ENCODE results near the gene LCORL.

DNA sequence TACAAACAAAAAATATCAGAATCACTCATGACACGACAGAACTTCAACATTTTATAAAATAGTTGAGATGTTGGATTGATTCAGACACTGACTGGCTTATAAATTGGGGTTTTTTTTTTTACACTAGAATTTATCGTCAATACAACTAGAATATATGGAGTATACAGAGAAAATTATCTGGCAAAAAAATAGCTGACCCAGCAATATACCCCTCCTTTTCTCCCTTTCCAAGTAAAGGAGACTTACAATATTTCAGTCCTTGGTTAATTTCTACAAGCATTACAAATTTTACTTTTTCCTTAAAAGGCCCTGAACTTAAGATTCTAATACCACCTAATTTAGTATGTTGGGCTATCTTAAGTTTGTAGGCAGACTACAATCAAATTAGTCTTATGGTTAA, 76.3 kb downstream of the LCORL start:
- TF ChIP-seq, protein P1, sequence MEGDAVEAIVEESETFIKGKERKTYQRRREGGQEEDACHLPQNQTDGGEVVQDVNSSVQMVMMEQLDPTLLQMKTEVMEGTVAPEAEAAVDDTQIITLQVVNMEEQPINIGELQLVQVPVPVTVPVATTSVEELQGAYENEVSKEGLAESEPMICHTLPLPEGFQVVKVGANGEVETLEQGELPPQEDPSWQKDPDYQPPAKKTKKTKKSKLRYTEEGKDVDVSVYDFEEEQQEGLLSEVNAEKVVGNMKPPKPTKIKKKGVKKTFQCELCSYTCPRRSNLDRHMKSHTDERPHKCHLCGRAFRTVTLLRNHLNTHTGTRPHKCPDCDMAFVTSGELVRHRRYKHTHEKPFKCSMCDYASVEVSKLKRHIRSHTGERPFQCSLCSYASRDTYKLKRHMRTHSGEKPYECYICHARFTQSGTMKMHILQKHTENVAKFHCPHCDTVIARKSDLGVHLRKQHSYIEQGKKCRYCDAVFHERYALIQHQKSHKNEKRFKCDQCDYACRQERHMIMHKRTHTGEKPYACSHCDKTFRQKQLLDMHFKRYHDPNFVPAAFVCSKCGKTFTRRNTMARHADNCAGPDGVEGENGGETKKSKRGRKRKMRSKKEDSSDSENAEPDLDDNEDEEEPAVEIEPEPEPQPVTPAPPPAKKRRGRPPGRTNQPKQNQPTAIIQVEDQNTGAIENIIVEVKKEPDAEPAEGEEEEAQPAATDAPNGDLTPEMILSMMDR (conservative IDR thresholded peaks at IDR 0.05; ENCODE audit: low read length) = no peak
- no peak for TF ChIP-seq EZH2phosphoT487 (IDR thresholded peaks at IDR 0.05; ENCODE audit: borderline replicate concordance, low read depth, low read length)

Data from OCI-LY7 (cell line).